ENCODE data around the gene EMP3.

- no peak for TF ChIP-seq CTCF (IDR thresholded peaks at IDR 0.05)
- TF ChIP-seq POLR2A (IDR thresholded peaks at IDR 0.05): no peak
- TF ChIP-seq EP300 (IDR thresholded peaks at IDR 0.05): no peak
- TF ChIP-seq POLR2AphosphoS5 (IDR thresholded peaks at IDR 0.05): no peak
Measured at GRCh38 chr19:48296963-48297734, 28.2 kb upstream of the EMP3 start.

Measured in gastroesophageal sphincter (tissue), 3 donors.